ENCODE measurements around the gene IL7R.

IL7R gene

GRCh38 chr5:35828082-35828598 lies 28.6 kb upstream of the IL7R start:
- TF ChIP-seq CTCF (IDR thresholded peaks at IDR 0.05; ENCODE audit: poor library complexity, severe bottlenecking): no peak

GRCh38 chr5:35830587-35830986 lies 26.1 kb upstream of the IL7R start:
- ATAC-seq (ENCODE audit: low read depth) (no peak), DNase-seq (ENCODE audit: low spot score) (no peak)
- H3K36me3 ChIP-seq (ENCODE audit: low read depth): no peaks in the 10 kb centered on the region
- no peak overlapping the region for H3K4me3 ChIP-seq (ENCODE audit: severe bottlenecking)
- H3K27ac ChIP-seq (ENCODE audit: poor library complexity, severe bottlenecking): no peak overlapping the region
- no peaks in the 10 kb centered on the region for H3K9me3 ChIP-seq (ENCODE audit: severe bottlenecking)
- no peaks in the 10 kb centered on the region for H3K27me3 ChIP-seq (ENCODE audit: insufficient read depth, poor library complexity, severe bottlenecking)
- no peak for TF ChIP-seq CTCF (IDR thresholded peaks at IDR 0.05; ENCODE audit: poor library complexity, severe bottlenecking)
- H3K4me1 ChIP-seq (ENCODE audit: insufficient read depth, poor library complexity, severe bottlenecking): no peaks in the 10 kb centered on the region

More at GRCh38 chr5:35828082-35828598, 28.6 kb upstream of the IL7R start:
- Histone ChIP-seq H3K27me3 (ENCODE audit: insufficient read depth, poor library complexity, severe bottlenecking) (no peaks in the 10 kb centered on the region), H3K4me1 (ENCODE audit: insufficient read depth, poor library complexity, severe bottlenecking) (no peaks in the 10 kb centered on the region), H3K36me3 (ENCODE audit: low read depth) (no peaks in the 10 kb centered on the region), H3K4me3 (ENCODE audit: severe bottlenecking) (no peak overlapping the region), H3K9me3 (ENCODE audit: severe bottlenecking) (no peaks in the 10 kb centered on the region), H3K27ac (ENCODE audit: poor library complexity, severe bottlenecking) (no peak overlapping the region)
- ATAC-seq (ENCODE audit: low read depth): no peak
- no peak for DNase-seq (ENCODE audit: low spot score)

GRCh38 chr5:35832762-35833161 lies 23.9 kb upstream of the IL7R start:
- Histone ChIP-seq H3K4me3 (ENCODE audit: severe bottlenecking) (no peak overlapping the region), H3K27ac (ENCODE audit: poor library complexity, severe bottlenecking) (no peak overlapping the region), H3K9me3 (ENCODE audit: severe bottlenecking) (no peaks in the 10 kb centered on the region), H3K4me1 (ENCODE audit: insufficient read depth, poor library complexity, severe bottlenecking) (no peaks in the 10 kb centered on the region), H3K36me3 (ENCODE audit: low read depth) (no peaks in the 10 kb centered on the region), H3K27me3 (ENCODE audit: insufficient read depth, poor library complexity, severe bottlenecking) (no peaks in the 10 kb centered on the region)
- no peak for TF ChIP-seq CTCF (IDR thresholded peaks at IDR 0.05; ENCODE audit: poor library complexity, severe bottlenecking)
- ATAC-seq (ENCODE audit: low read depth): no peak
- DNase-seq (ENCODE audit: low spot score): no peak

GRCh38 chr5:35833224-35833623 lies 23.5 kb upstream of the IL7R start:
- Histone ChIP-seq H3K27me3 (ENCODE audit: insufficient read depth, poor library complexity, severe bottlenecking) (no peaks in the 10 kb centered on the region), H3K4me3 (ENCODE audit: severe bottlenecking) (no peak overlapping the region), H3K27ac (ENCODE audit: poor library complexity, severe bottlenecking) (no peak overlapping the region), H3K4me1 (ENCODE audit: insufficient read depth, poor library complexity, severe bottlenecking) (no peaks in the 10 kb centered on the region), H3K36me3 (ENCODE audit: low read depth) (no peaks in the 10 kb centered on the region), H3K9me3 (ENCODE audit: severe bottlenecking) (no peaks in the 10 kb centered on the region)
- ATAC-seq (ENCODE audit: low read depth): no peak
- DNase-seq (ENCODE audit: low spot score): no peak
- TF ChIP-seq CTCF (IDR thresholded peaks at IDR 0.05; ENCODE audit: poor library complexity, severe bottlenecking): no peak

- no peaks in the 10 kb centered on the region for H3K9me3 ChIP-seq (ENCODE audit: severe bottlenecking)
- TF ChIP-seq CTCF (IDR thresholded peaks at IDR 0.05; ENCODE audit: poor library complexity, severe bottlenecking): no peak
- H3K27ac ChIP-seq (ENCODE audit: poor library complexity, severe bottlenecking): no peak overlapping the region
- no peak for ATAC-seq (ENCODE audit: low read depth)
- H3K4me1 ChIP-seq (ENCODE audit: insufficient read depth, poor library complexity, severe bottlenecking): peaks cover 3% of the 10 kb centered on the region
- H3K4me3 ChIP-seq (ENCODE audit: severe bottlenecking): no peak overlapping the region
- no peak for DNase-seq (ENCODE audit: low spot score)
- no peaks in the 10 kb centered on the region for H3K27me3 ChIP-seq (ENCODE audit: insufficient read depth, poor library complexity, severe bottlenecking)
- H3K36me3 ChIP-seq (ENCODE audit: low read depth): no peaks in the 10 kb centered on the region
These were observed 20.6 kb upstream of the IL7R start for GRCh38 chr5:35835796-35836742.

Measured in RWPE2 (cell line).